GM12801 (cell line): Measurements from ENCODE around the gene BRSK1.

Source experiments
- CTCF ChIP-seq: IDR thresholded peaks from one replicate; pipeline ENCODE4 v1.5.1; 2011; ENCODE audit warnings: control low read depth; ENCODE audit not compliant: insufficient read length; ENCODE audit errors: extremely low read depth

BRSK1 gene

GRCh38 chr19:55283548-55284377 lies at the start of gene BRSK1:
TSS of gene BRSK1 (plus strand) at chr19:55283997. CDS start at chr19:55284443, 446 bp downstream.
- no peak for TF ChIP-seq CTCF

- no peak for TF ChIP-seq CTCF
Measured at GRCh38 chr19:55238030-55238429, 45.8 kb upstream of the BRSK1 start.

- TF ChIP-seq CTCF = no peak
Measured at GRCh38 chr19:55239004-55239403, 44.8 kb upstream of the BRSK1 start.

- no peak for TF ChIP-seq CTCF
Measured at GRCh38 chr19:55240713-55241020, 43.1 kb upstream of the BRSK1 start.

- TF ChIP-seq CTCF = no peak
Measured at GRCh38 chr19:55241143-55241934, 42.5 kb upstream of the BRSK1 start.

GRCh38 chr19:55241935-55242464 lies 41.8 kb upstream of the BRSK1 start:
- no peak for TF ChIP-seq CTCF

- TF ChIP-seq CTCF = no peak
Measured at GRCh38 chr19:55242517-55242916, 41.3 kb upstream of the BRSK1 start.
